DMS114 treated with DMSO at 0.1 percent for 48 hours (cell line): Measurements from ENCODE around the gene IL13.
"Not testable (repeated sequence)": the region's sequence is repeated elsewhere in the genome, so short reads cannot be mapped to it uniquely, and the experiment has no call there.

Experiments used
- DNase-seq: peaks from one replicate; lab custom pipeline; 2025; ENCODE audit not compliant: unreplicated experiment; lab: John Stamatoyannopoulos, UW

IL13 gene

GRCh38 chr5:132688536-132689339 lies 30.8 kb downstream of the IL13 start:
- no peak for DNase-seq

- no peak for DNase-seq
Measured at GRCh38 chr5:132689513-132689912, 31.5 kb downstream of the IL13 start.

GRCh38 chr5:132690156-132690555 lies 32.2 kb downstream of the IL13 start:
- DNase-seq: no peak

GRCh38 chr5:132691755-132692631 lies 34.0 kb downstream of the IL13 start:
- not testable (repeated sequence) for DNase-seq

- DNase-seq: no peak
Measured at GRCh38 chr5:132692632-132692967, 34.6 kb downstream of the IL13 start.

GRCh38 chr5:132695956-132696355 lies 38.0 kb downstream of the IL13 start:
- no peak for DNase-seq

GRCh38 chr5:132704875-132705274 lies 46.9 kb downstream of the IL13 start:
- DNase-seq: no peak

GRCh38 chr5:132708645-132709044 lies 50.7 kb downstream of the IL13 start:
- DNase-seq: no peak
